HG03432 (cell line): ENCODE data around the gene LRRTM3.

Source experiments
- ATAC-seq: cut with Tn5 transposase; IDR thresholded peaks from one replicate; pipeline ENCODE4 v1.9.1; 2021; ENCODE audit warnings: mild to moderate bottlenecking, moderate library complexity; ENCODE audit not compliant: unreplicated experiment

The LRRTM3 gene

DNA sequence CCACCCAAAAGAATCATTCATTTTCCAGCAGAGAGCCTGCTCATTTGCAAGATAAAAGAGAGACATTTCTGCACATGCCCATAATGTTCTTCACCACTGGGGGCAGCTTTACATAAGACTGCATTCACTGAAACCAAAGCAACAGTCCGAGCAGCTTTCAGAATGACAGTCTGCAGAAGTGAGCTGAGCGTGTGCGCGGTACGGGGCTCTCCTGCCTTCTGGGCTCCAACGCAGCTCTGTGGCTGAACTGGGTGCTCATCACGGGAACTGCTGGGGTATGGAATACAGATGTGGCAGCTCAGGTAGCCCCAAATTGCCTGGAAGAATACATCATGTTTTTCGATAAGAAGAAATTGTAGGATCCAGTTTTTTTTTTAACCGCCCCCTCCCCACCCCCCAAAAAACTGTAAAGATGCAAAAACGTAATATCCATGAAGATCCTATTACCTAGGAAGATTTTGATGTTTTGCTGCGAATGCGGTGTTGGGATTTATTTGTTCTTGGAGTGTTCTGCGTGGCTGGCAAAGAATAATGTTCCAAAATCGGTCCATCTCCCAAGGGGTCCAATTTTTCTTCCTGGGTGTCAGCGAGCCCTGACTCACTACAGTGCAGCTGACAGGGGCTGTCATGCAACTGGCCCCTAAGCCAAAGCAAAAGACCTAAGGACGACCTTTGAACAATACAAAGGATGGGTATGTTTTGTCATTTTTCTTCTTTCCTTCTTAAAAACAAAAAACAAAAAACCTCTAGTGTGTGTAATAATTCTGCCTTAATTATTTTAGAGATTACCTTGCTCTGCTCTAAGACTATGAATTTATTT is at the start of gene LRRTM3:
Gene LRRTM3 (plus strand): TSS at position 141 of the 820 bp plus-strand sequence.
- peak; percentile 100 for ATAC-seq

GRCh38 chr10:66877361-66877760 is 48.5 kb upstream of the LRRTM3 start:
- ATAC-seq, result no peak

- ATAC-seq, result no peak
Observed at GRCh38 chr10:66880292-66880691, 45.5 kb upstream of the LRRTM3 start.

GRCh38 chr10:66880826-66881225 is 45.0 kb upstream of the LRRTM3 start:
- no peak for ATAC-seq

DNA sequence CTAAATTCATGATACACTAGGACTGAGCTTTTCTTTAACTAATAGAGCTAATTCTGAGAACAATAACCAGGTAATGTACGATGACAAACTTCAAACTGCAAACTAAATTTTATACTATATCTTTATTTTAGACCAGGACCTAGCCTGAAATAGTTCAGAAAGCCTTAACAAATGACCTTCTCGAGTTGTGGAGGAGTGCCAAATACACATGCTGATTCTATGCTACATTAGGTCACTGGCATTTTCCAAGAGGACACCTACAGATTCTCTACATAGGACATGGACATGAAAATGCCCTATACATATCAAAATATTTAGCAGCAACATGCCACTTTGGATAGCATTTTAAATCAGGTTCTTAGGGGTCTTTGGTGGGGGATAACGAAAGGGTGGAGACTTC is 44.0 kb upstream of the LRRTM3 start:
- no peak for ATAC-seq

DNA sequence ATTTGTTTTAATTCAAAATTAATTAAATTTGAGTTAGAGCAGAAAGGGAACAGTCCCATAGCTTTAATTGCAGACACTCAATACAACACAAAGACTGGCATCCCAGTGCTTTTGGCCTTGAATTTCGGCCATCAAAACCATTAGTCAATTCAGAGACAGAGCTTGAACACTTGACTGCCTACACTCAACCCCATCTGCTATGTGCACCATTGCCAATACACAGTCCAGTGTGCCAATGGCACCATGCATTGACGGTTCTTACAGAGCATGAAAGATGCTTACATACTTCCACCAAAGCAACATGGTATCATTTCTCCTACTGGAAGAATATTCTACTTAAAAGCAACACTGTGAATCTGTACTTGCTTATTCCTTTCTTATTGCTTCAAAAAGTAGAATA is 43.6 kb upstream of the LRRTM3 start:
- ATAC-seq, result no peak

- ATAC-seq, result no peak
Observed at GRCh38 chr10:66886848-66887247, 39.0 kb upstream of the LRRTM3 start.

GRCh38 chr10:66888237-66888636 is 37.6 kb upstream of the LRRTM3 start:
- no peak for ATAC-seq

GRCh38 chr10:66892871-66893270 is 33.0 kb upstream of the LRRTM3 start:
- ATAC-seq, result no peak

GRCh38 chr10:66910671-66911070 is 15.2 kb upstream of the LRRTM3 start:
- ATAC-seq, result no peak

- no peak for ATAC-seq
Observed at GRCh38 chr10:66916030-66916429, 9.8 kb upstream of the LRRTM3 start.

- ATAC-seq, result no peak
Observed at GRCh38 chr10:66917104-66917503, 8.7 kb upstream of the LRRTM3 start.

GRCh38 chr10:66919248-66919647 is 6.6 kb upstream of the LRRTM3 start:
- no peak for ATAC-seq

GRCh38 chr10:66924674-66925345 is 1.0 kb upstream of the LRRTM3 start:
- no peak for ATAC-seq

- ATAC-seq, result no peak
Observed at GRCh38 chr10:66925373-66925772, 463 bp upstream of the LRRTM3 start.

DNA sequence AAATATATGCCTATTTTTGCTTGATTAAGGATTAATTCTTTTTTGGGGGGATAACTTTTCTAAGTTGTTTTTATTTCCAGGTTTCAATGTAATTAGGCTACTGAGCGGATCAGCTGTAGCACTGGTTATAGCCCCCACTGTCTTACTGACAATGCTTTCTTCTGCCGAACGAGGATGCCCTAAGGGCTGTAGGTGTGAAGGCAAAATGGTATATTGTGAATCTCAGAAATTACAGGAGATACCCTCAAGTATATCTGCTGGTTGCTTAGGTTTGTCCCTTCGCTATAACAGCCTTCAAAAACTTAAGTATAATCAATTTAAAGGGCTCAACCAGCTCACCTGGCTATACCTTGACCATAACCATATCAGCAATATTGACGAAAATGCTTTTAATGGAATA is 1.0 kb downstream of the LRRTM3 start:
- no peak for ATAC-seq

DNA sequence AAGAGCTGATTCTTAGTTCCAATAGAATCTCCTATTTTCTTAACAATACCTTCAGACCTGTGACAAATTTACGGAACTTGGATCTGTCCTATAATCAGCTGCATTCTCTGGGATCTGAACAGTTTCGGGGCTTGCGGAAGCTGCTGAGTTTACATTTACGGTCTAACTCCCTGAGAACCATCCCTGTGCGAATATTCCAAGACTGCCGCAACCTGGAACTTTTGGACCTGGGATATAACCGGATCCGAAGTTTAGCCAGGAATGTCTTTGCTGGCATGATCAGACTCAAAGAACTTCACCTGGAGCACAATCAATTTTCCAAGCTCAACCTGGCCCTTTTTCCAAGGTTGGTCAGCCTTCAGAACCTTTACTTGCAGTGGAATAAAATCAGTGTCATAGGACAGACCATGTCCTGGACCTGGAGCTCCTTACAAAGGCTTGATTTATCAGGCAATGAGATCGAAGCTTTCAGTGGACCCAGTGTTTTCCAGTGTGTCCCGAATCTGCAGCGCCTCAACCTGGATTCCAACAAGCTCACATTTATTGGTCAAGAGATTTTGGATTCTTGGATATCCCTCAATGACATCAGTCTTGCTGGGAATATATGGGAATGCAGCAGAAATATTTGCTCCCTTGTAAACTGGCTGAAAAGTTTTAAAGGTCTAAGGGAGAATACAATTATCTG is 1.6 kb downstream of the LRRTM3 start:
- no peak for ATAC-seq

DNA sequence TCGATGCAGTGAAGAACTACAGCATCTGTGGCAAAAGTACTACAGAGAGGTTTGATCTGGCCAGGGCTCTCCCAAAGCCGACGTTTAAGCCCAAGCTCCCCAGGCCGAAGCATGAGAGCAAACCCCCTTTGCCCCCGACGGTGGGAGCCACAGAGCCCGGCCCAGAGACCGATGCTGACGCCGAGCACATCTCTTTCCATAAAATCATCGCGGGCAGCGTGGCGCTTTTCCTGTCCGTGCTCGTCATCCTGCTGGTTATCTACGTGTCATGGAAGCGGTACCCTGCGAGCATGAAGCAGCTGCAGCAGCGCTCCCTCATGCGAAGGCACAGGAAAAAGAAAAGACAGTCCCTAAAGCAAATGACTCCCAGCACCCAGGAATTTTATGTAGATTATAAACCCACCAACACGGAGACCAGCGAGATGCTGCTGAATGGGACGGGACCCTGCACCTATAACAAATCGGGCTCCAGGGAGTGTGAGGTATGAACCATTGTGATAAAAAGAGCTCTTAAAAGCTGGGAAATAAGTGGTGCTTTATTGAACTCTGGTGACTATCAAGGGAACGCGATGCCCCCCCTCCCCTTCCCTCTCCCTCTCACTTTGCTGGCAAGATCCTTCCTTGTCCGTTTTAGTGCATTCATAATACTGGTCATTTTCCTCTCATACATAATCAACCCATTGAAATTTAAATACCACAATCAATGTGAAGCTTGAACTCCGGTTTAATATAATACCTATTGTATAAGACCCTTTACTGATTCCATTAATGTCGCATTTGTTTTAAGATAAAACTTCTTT is 2.3 kb downstream of the LRRTM3 start:
- no peak for ATAC-seq

DNA sequence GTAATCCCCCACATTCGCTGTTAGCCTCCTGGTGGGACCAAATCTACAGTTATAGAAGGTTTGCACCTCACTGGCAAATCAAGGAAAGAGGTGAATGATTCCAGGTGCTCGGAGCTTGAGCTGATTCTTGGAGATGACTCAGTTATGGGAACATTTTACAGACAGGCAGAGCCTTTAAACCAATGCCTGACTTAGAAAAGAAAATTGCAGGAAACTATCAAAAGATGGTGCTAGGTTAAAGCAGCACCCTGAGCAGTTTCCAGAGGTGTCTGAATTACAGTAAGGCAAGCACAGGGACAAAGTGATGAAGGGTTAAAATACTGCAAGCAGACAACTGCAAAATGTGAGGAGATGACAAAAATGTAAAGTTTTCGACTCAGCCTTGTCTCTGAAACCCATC is 2.9 kb downstream of the LRRTM3 start:
- no peak for ATAC-seq

GRCh38 chr10:66929375-66929774 is 3.5 kb downstream of the LRRTM3 start:
- ATAC-seq, result no peak

DNA sequence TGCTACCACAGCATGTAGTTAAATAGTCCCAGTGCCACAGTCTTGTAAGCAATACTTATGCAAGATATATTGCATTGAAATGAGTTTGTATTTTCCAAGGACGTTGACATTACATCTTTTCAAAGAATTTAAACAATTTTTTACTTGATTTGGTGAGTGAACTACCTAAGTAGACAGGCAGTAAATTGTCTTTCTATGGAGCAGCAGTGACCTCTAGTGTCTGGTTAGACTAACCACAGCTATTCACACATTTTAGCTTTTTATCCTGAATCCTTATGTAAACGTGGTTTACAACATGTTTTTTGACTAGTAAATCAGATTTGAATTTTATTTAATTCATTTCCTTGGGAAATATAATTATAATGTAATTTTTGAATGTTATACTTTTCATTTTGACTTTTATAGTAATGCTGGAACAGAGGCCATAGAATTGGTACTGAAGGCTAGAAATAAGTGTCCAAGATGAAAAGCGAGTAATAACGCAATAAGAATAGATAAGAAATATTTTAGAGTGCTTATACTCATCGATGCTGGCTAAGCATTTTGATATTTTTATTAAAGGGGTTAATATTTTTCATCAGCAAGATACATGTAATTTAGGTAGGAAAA is 5.6 kb downstream of the LRRTM3 start:
- ATAC-seq, result peak; percentile 78
